Fibroblast of gingiva (primary cell): ENCODE data around the gene NEFH.
"Not testable (repeated sequence)": the region's sequence is repeated elsewhere in the genome, so short reads cannot be mapped to it uniquely, and the experiment has no call there.

Source experiments
- DNase-seq: peaks from one replicate; pipeline ENCODE4 v3.0.0-alpha.2; 2011; ENCODE audit warnings: low read depth

The NEFH gene

GRCh38 chr22:29479417-29480261 is at the start of gene NEFH:
TSS of gene NEFH (plus strand) at chr22:29480218. CDS start at chr22:29480263, 45 bp downstream.
- DNase-seq = no peak

- DNase-seq = no peak
Observed at GRCh38 chr22:29431986-29432385, 48.0 kb upstream of the NEFH start.

- DNase-seq = no peak
Observed at GRCh38 chr22:29433856-29434255, 46.2 kb upstream of the NEFH start.

- DNase-seq = no peak
Observed at GRCh38 chr22:29434288-29434687, 45.7 kb upstream of the NEFH start.

GRCh38 chr22:29435236-29436136 is 44.5 kb upstream of the NEFH start:
- DNase-seq = no peak

GRCh38 chr22:29438283-29438682 is 41.7 kb upstream of the NEFH start, which contains the start of gene RFPL1:
TSS of gene RFPL1 (plus strand) at chr22:29438583.
- not testable (repeated sequence) for DNase-seq

- DNase-seq = no peak
Observed at GRCh38 chr22:29442976-29443375, 37.0 kb upstream of the NEFH start.

- no peak for DNase-seq
Observed at GRCh38 chr22:29443452-29443851, 36.6 kb upstream of the NEFH start.

GRCh38 chr22:29443861-29444792 is 35.9 kb upstream of the NEFH start:
- DNase-seq = no peak

- no peak for DNase-seq
Observed at GRCh38 chr22:29445508-29445907, 34.5 kb upstream of the NEFH start.

- no peak for DNase-seq
Observed at GRCh38 chr22:29447906-29448305, 32.1 kb upstream of the NEFH start.

GRCh38 chr22:29449296-29449875 is 30.6 kb upstream of the NEFH start:
- no peak for DNase-seq

GRCh38 chr22:29450222-29450621 is 29.8 kb upstream of the NEFH start:
- no peak for DNase-seq

GRCh38 chr22:29451863-29452262 is 28.2 kb upstream of the NEFH start:
- no peak for DNase-seq

GRCh38 chr22:29454276-29454675 is 25.7 kb upstream of the NEFH start:
- DNase-seq = no peak

GRCh38 chr22:29456211-29456671 is 23.8 kb upstream of the NEFH start:
- no peak for DNase-seq

- no peak for DNase-seq
Observed at GRCh38 chr22:29457730-29458129, 22.3 kb upstream of the NEFH start.

GRCh38 chr22:29458551-29458950 is 21.5 kb upstream of the NEFH start:
- peak; percentile 23 for DNase-seq

- no peak for DNase-seq
Observed at GRCh38 chr22:29459773-29460172, 20.2 kb upstream of the NEFH start.

GRCh38 chr22:29461263-29461662 is 18.8 kb upstream of the NEFH start:
- no peak for DNase-seq

GRCh38 chr22:29463629-29464028 is 16.4 kb upstream of the NEFH start:
- no peak for DNase-seq
